Suprapubic skin (tissue), 4 donors: ENCODE data around the gene CFD. TPM values are rescaled to one million over a fixed set of nuclear protein-coding genes. Genes with fewer than 3 reads are reported as not detected.
"Not testable (repeated sequence)": the region's sequence is repeated elsewhere in the genome, so short reads cannot be mapped to it uniquely, and the experiment has no call there.

Experiments used
- DNase-seq, 2 donors: peaks; one replicate each; pipeline ENCODE4 v3.0.0-alpha.2; 2019; ENCODE audit warnings: low spot score in 2 of 2
- H3K27ac ChIP-seq: fragments of 200-600 bp; sonication (generic); one replicate; pipeline ENCODE4 v1.5.1; 2019
- H3K27me3 ChIP-seq: fragments of 200-600 bp; sonication (generic); one replicate; pipeline ENCODE4 v1.5.1; 2019
- H3K36me3 ChIP-seq: fragments of 200-600 bp; sonication (generic); one replicate; pipeline ENCODE4 v1.5.1; 2019
- H3K4me1 ChIP-seq: fragments of 200-600 bp; sonication (generic); one replicate; pipeline ENCODE4 v1.5.1; 2019
- H3K4me3 ChIP-seq: fragments of 200-600 bp; sonication (generic); one replicate; pipeline ENCODE4 v1.5.1; 2019; ENCODE audit warnings: mild to moderate bottlenecking
- H3K9me3 ChIP-seq: fragments of 200-600 bp; sonication (generic); one replicate; pipeline ENCODE4 v1.5.1; 2019
- CTCF ChIP-seq, 2 donors: fragments of 200-600 bp in 1 of 2; fragments of 450-650 bp in 1 of 2; sonication (generic) in 1 of 2; IDR thresholded peaks; one replicate each; pipeline ENCODE4 v1.5.1; 2016 to 2019; ENCODE audit warnings: antibody characterized with exemption in 2 of 2, mild to moderate bottlenecking in 1 of 2, moderate library complexity in 1 of 2
- EP300 ChIP-seq: sonication (generic); formaldehyde crosslinking; IDR thresholded peaks from one replicate; pipeline ENCODE4 v1.6.1; 2017; ENCODE audit warnings: antibody characterized with exemption
- POLR2A ChIP-seq, 2 donors: fragments of 450-650 bp; IDR thresholded peaks; one replicate each; pipeline ENCODE4 v1.6.1; 2017; ENCODE audit warnings: antibody characterized with exemption in 2 of 2, mild to moderate bottlenecking in 2 of 2, moderate library complexity in 2 of 2
- POLR2AphosphoS5 ChIP-seq, 3 donors: sonication (generic); formaldehyde crosslinking; IDR thresholded peaks; one replicate each; pipeline ENCODE4 v1.6.1; 2017; ENCODE audit warnings: antibody characterized with exemption in 3 of 3
- WGBS: methylation state at CpG from one replicate; pipeline ENCODE4 v1.1.5; 2018; 5-methylcytosine and 5-hydroxymethylcytosine counted together
- total RNA-seq, 4 donors: library from RNA; depleted of rRNA; stranded (reverse); fragments of >200 nt; gene quantifications; one replicate each; pipeline ENCODE4 v1.1.0, GENCODE V29; 2016

Gene CFD
- total RNA-seq, 4 donors from 2014 or later: 195 to 332 (median 294) TPM

GRCh38 chr19:853014-853585 is 6.4 kb upstream of the CFD start:
- Histone ChIP-seq H3K27ac (no peak overlapping the region), H3K36me3 (no peaks in the 10 kb centered on the region), H3K4me3 (no peak overlapping the region), H3K9me3 (no peaks in the 10 kb centered on the region), H3K4me1 (peaks cover 24% of the 10 kb centered on the region), H3K27me3 (peaks cover 21% of the 10 kb centered on the region)
- DNase-seq: no peak
- WGBS: 9% methylated on average over 21 of the region's 67 CpGs
- TF ChIP-seq EP300 (no peak), POLR2A (IDR thresholded peaks at IDR 0.05) (no peak), CTCF (IDR thresholded peaks at IDR 0.05) (no peak), POLR2AphosphoS5 (IDR thresholded peaks at IDR 0.05) (no peak)

- not testable (repeated sequence) for H3K4me3 ChIP-seq, H3K27ac ChIP-seq, H3K36me3 ChIP-seq, DNase-seq, H3K9me3 ChIP-seq
- H3K27me3 ChIP-seq: peaks cover 15% of the 10 kb centered on the region
- WGBS: 91% methylated on average over 8 of the region's 17 CpGs
- peaks cover 21% of the 10 kb centered on the region for H3K4me1 ChIP-seq
Measured at GRCh38 chr19:853614-854220, 5.7 kb upstream of the CFD start.

GRCh38 chr19:854549-854948 is 4.9 kb upstream of the CFD start:
- Histone ChIP-seq H3K36me3 (no peaks in the 10 kb centered on the region), H3K27me3 (peaks cover 15% of the 10 kb centered on the region), H3K4me3 (no peak overlapping the region), H3K27ac (no peak overlapping the region), H3K4me1 (peaks cover 30% of the 10 kb centered on the region), H3K9me3 (no peaks in the 10 kb centered on the region)
- no peak for DNase-seq
- TF ChIP-seq CTCF (IDR thresholded peaks at IDR 0.05): no peak
- no peak for TF ChIP-seq POLR2A (IDR thresholded peaks at IDR 0.05)
- WGBS: 77% methylated on average over 6 of the region's 6 CpGs

GRCh38 chr19:855142-855541 is 4.3 kb upstream of the CFD start:
- TF ChIP-seq EP300 (no peak), POLR2A (IDR thresholded peaks at IDR 0.05) (no peak), POLR2AphosphoS5 (IDR thresholded peaks at IDR 0.05) (no peak), CTCF (IDR thresholded peaks at IDR 0.05) (no peak)
- H3K27me3 ChIP-seq: peaks cover 15% of the 10 kb centered on the region
- 92% methylated on average over 1 of the region's 12 CpGs for WGBS
- no peak overlapping the region for H3K27ac ChIP-seq
- H3K4me1 ChIP-seq: peaks cover 35% of the 10 kb centered on the region
- DNase-seq: no peak
- no peaks in the 10 kb centered on the region for H3K9me3 ChIP-seq
- no peaks in the 10 kb centered on the region for H3K36me3 ChIP-seq
- no peak overlapping the region for H3K4me3 ChIP-seq

GRCh38 chr19:855566-856120 is 3.8 kb upstream of the CFD start:
- peaks cover 15% of the 10 kb centered on the region for H3K27me3 ChIP-seq
- 70% methylated on average over 2 of the region's 40 CpGs for WGBS

More at GRCh38 chr19:855566-856120, 3.8 kb upstream of the CFD start:
- H3K27ac ChIP-seq: no peak overlapping the region
- H3K4me1 ChIP-seq: peaks cover 35% of the 10 kb centered on the region
- TF ChIP-seq POLR2AphosphoS5 (IDR thresholded peaks at IDR 0.05): no peak
- TF ChIP-seq CTCF (IDR thresholded peaks at IDR 0.05): no peak
- TF ChIP-seq EP300: no peak
- TF ChIP-seq POLR2A (IDR thresholded peaks at IDR 0.05): no peak
- no peaks in the 10 kb centered on the region for H3K9me3 ChIP-seq
- no peaks in the 10 kb centered on the region for H3K36me3 ChIP-seq
- H3K4me3 ChIP-seq: no peak overlapping the region
- no peak for DNase-seq
